ENCODE measurements around the gene CASP8. TPM values are rescaled to one million over a fixed set of nuclear protein-coding genes. Genes with fewer than 3 reads are reported as not detected.

Gene CASP8
- total RNA-seq, 1 experiment from 2014 or later: 33.4 TPM

DNA sequence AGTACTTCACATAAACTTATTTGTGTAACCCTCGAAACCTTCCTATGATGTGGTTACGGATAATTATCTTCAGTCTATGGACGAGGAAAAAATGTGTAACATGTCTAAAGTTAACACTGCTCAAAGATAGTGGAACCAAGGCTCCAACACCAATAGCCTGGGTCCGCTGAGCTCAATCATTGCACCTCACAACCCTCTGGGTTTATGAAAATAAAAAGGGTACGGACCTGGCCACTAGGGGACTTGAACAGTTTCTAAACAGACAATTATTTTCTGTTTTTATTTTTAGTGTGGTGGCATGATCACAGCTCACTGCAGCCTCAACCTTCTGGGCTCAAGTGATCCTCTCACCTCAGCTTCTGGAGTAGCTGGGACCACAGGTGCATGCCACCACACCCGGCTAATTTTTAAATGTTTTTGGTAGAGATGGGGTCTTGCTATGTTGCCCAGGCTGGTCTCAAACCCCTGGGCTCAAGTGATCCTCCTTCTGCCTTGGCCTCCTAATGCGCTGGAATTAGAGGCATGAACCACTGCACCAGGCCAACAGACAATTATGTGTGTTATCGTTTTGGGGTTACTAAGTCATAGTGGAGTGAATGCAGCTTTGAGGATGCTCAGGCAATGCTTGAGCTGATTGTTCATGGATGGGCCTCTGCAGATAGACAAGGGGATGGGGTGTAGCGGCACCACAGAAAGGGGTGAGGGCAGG, 10.1 kb downstream of the CASP8 start:
- TF ChIP-seq, protein P1, sequence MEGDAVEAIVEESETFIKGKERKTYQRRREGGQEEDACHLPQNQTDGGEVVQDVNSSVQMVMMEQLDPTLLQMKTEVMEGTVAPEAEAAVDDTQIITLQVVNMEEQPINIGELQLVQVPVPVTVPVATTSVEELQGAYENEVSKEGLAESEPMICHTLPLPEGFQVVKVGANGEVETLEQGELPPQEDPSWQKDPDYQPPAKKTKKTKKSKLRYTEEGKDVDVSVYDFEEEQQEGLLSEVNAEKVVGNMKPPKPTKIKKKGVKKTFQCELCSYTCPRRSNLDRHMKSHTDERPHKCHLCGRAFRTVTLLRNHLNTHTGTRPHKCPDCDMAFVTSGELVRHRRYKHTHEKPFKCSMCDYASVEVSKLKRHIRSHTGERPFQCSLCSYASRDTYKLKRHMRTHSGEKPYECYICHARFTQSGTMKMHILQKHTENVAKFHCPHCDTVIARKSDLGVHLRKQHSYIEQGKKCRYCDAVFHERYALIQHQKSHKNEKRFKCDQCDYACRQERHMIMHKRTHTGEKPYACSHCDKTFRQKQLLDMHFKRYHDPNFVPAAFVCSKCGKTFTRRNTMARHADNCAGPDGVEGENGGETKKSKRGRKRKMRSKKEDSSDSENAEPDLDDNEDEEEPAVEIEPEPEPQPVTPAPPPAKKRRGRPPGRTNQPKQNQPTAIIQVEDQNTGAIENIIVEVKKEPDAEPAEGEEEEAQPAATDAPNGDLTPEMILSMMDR (IDR thresholded peaks at IDR 0.05; ENCODE audit: insufficient read depth in 1 of 2, low read depth in 1 of 2, low read length in 1 of 2, severe bottlenecking in 1 of 2, unreplicated experiment in 1 of 2): no peak
- Histone ChIP-seq H3K27me3 (replicated peaks; ENCODE audit: control insufficient read depth, insufficient read depth, low read length) (no peaks in the 10 kb centered on the region), H3K36me3 (ENCODE audit: control insufficient read depth, insufficient read depth, low read length) (no peaks in the 10 kb centered on the region), H3K4me3 (ENCODE audit: low read depth, low read length) (no peak overlapping the region), H3K4me1 (no peaks in the 10 kb centered on the region), H3K9me3 (no peaks in the 10 kb centered on the region)
- Mint-ChIP-seq H3K4me1 (ENCODE audit: low read depth, unreplicated experiment) (no peaks in the 10 kb centered on the region), H3K4me3 (ENCODE audit: unreplicated experiment) (no peak overlapping the region), H3K27ac (ENCODE audit: unreplicated experiment) (no peak overlapping the region), H3K36me3 (ENCODE audit: insufficient read depth, unreplicated experiment) (peaks cover 21% of the 10 kb centered on the region), H3K27me3 (ENCODE audit: insufficient read depth, unreplicated experiment) (no peaks in the 10 kb centered on the region), H3K9me3 (ENCODE audit: unreplicated experiment) (no peaks in the 10 kb centered on the region)
- ChIA-PET CTCF (interaction anchor here (1.0 kb wide), 1 partner anchor 181 kb away, joined by 3 read pairs; the partner anchor contains the start of genes STRADB and TRAK2), POLR2A (no interaction called here)
- no TSS peak for BruUV-seq (replicated peaks)
- no peak for DNase-seq
- intact Hi-C loops (cut with micrococcal nuclease; ENCODE audit: unreplicated experiment): no loop called here

DNA sequence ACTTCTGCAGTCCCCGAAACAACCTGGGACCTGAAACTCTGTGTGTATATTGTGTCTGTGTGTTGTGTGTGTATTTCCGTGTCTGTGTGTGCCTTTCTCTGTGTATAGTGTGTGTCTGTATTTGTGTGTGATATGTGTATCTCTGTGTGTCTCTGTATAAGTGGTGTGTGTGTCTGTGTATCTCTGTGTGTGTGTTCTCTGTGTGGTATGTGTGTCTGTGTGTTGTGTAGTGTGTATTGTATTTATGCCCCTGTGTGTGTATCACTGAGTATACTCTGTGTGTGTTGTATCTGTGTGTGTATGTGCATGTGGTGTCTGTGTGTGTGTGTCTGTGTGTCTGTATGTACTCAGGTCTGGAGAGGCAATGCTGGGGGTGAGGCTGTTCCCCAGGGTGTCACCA, 11.6 kb downstream of the CASP8 start:
- Mint-ChIP-seq H3K9me3 (ENCODE audit: unreplicated experiment) (no peaks in the 10 kb centered on the region), H3K4me1 (ENCODE audit: low read depth, unreplicated experiment) (no peaks in the 10 kb centered on the region), H3K27me3 (ENCODE audit: insufficient read depth, unreplicated experiment) (no peaks in the 10 kb centered on the region), H3K27ac (ENCODE audit: unreplicated experiment) (no peak overlapping the region), H3K36me3 (ENCODE audit: insufficient read depth, unreplicated experiment) (peaks cover 24% of the 10 kb centered on the region), H3K4me3 (ENCODE audit: unreplicated experiment) (no peak overlapping the region)
- ChIA-PET CTCF (no interaction called here), POLR2A (no interaction called here)
- Histone ChIP-seq H3K4me1 (no peaks in the 10 kb centered on the region), H3K9me3 (no peaks in the 10 kb centered on the region), H3K27me3 (replicated peaks; ENCODE audit: control insufficient read depth, insufficient read depth, low read length) (no peaks in the 10 kb centered on the region), H3K36me3 (ENCODE audit: control insufficient read depth, insufficient read depth, low read length) (no peaks in the 10 kb centered on the region), H3K4me3 (ENCODE audit: low read depth, low read length) (no peak overlapping the region)
- TF ChIP-seq, protein P1 (IDR thresholded peaks at IDR 0.05; ENCODE audit: insufficient read depth in 1 of 2, low read depth in 1 of 2, low read length in 1 of 2, severe bottlenecking in 1 of 2, unreplicated experiment in 1 of 2): no peak
- intact Hi-C loops (cut with micrococcal nuclease; ENCODE audit: unreplicated experiment): no loop called here
- BruUV-seq (replicated peaks): no TSS peak
- DNase-seq: no peak

DNA sequence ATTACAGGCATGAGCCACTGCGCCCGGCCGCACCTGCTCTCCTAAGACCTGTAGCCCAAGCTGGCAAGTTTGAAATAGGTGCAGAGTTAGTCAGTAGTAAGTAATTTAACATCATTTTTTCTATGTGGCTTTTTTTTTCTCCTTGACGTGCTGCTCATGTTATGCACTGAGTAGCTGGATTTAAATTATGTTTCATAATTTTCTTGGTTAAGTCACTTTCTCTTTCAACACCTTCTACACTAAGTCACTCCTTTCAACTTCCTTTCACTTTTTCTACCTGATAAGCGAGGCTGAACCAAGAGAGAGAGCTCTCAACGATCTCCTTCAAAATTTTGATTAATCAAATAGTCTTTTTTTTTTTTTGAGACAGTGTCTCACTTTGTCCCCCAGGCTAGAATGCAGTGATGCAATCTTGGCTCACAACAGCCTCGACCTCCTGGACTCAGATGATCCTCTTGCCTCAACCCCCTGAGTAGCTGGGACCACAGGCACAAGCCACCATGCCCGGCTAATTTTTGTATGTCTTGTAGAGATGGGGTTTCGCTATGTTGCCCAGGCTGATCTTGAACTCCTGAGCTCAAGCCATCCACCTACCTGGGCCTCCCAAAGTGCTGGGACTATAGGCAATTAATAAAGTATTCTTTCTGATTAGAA, 13.1 kb downstream of the CASP8 start:
- H3K9me3 ChIP-seq: no peaks in the 10 kb centered on the region
- CTCF ChIA-PET: no interaction called here
- BruUV-seq (replicated peaks): no TSS peak
- POLR2A ChIA-PET: no interaction called here
- H3K27ac Mint-ChIP-seq (ENCODE audit: unreplicated experiment): no peak overlapping the region
- H3K36me3 Mint-ChIP-seq (ENCODE audit: insufficient read depth, unreplicated experiment): peaks cover 19% of the 10 kb centered on the region
- intact Hi-C loops (cut with micrococcal nuclease; ENCODE audit: unreplicated experiment): no loop called here
- H3K27me3 ChIP-seq (replicated peaks; ENCODE audit: control insufficient read depth, insufficient read depth, low read length): no peaks in the 10 kb centered on the region
- no peaks in the 10 kb centered on the region for H3K27me3 Mint-ChIP-seq (ENCODE audit: insufficient read depth, unreplicated experiment)
- H3K36me3 ChIP-seq (ENCODE audit: control insufficient read depth, insufficient read depth, low read length): no peaks in the 10 kb centered on the region
- DNase-seq: no peak
- H3K4me1 Mint-ChIP-seq (ENCODE audit: low read depth, unreplicated experiment): no peaks in the 10 kb centered on the region
- H3K4me3 ChIP-seq (ENCODE audit: low read depth, low read length): no peak overlapping the region
- TF ChIP-seq, protein P1 (IDR thresholded peaks at IDR 0.05; ENCODE audit: insufficient read depth in 1 of 2, low read depth in 1 of 2, low read length in 1 of 2, severe bottlenecking in 1 of 2, unreplicated experiment in 1 of 2): no peak
- no peaks in the 10 kb centered on the region for H3K4me1 ChIP-seq
- H3K4me3 Mint-ChIP-seq (ENCODE audit: unreplicated experiment): no peak overlapping the region
- no peaks in the 10 kb centered on the region for H3K9me3 Mint-ChIP-seq (ENCODE audit: unreplicated experiment)

All from Caco-2 (cell line).